Lower lobe of right lung (tissue), 2 donors: ENCODE data around the gene CRACR2A. TPM values are rescaled to one million over a fixed set of nuclear protein-coding genes. Genes with fewer than 3 reads are reported as not detected.

Source experiments
- ATAC-seq, 2 donors: fragments of 200-7000 bp; cut with Tn5 transposase; one replicate each; pipeline ENCODE4 v1.9.1; 2020 to 2022; ENCODE audit warnings: mild to moderate bottlenecking in 2 of 2, moderate library complexity in 2 of 2
- DNase-seq: peaks from one replicate; pipeline ENCODE4 v3.0.0-alpha.2; 2020
- H3K27ac ChIP-seq: fragments of 200-600 bp; one replicate; pipeline ENCODE4 v1.8.0; 2022
- H3K27me3 ChIP-seq: fragments of 200-600 bp; one replicate; pipeline ENCODE4 v1.8.0; 2022; ENCODE audit warnings: low read depth
- H3K36me3 ChIP-seq: fragments of 200-600 bp; one replicate; pipeline ENCODE4 v1.8.0; 2022; ENCODE audit warnings: mild to moderate bottlenecking
- H3K4me1 ChIP-seq: fragments of 200-600 bp; one replicate; pipeline ENCODE4 v1.8.0; 2022
- H3K4me3 ChIP-seq: fragments of 200-600 bp; one replicate; pipeline ENCODE4 v1.8.0; 2022; ENCODE audit warnings: mild to moderate bottlenecking
- H3K9me3 ChIP-seq: fragments of 200-600 bp; one replicate; pipeline ENCODE4 v1.8.0; 2022
- intact Hi-C: fragments of 100-400 bp; cut with DNase I; formaldehyde crosslinking; loops from one replicate; pipeline ENCODE4 v1.11.0; 2022
- total RNA-seq: library from RNA; stranded (reverse); fragmentation: NEBNext Ultra II Directional; extraction: Animal tissue kit (Norgen Biotek cat#: 25700); gene quantifications from one replicate; pipeline ENCODE4 v1.2.1, GENCODE V29; 2021
- TF ChIP-seq, protein P1 (sequence below): fragments of 200-600 bp; IDR thresholded peaks from one replicate; pipeline ENCODE4 v1.8.0; 2022; ENCODE audit warnings: antibody characterized with exemption, mild to moderate bottlenecking
- donor health status: DM: no; HTN: yes; CAD: no; lungs with severe emphysema.

Gene CRACR2A
- total RNA-seq, 1 donor from 2014 or later, result 7.9 TPM

DNA sequence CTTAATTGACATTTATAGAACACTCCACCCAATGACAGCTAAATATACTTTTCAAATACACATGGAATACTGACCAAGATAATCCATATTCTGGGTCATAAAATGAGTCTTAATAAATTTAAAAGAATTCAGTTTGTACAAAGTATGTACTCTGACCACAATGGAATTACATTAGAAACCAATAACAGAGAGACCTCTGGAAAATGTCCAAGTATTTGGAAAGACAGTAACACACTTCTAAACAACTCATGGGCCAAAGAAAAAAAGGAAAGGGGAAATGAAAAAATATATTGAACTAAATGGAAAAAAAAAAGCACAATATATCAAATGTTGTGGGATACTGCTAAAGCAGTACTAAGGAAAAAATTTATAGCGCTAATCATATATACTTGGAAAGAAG lies 52.0 kb downstream of the CRACR2A start:
- intact Hi-C loops, result no loop called here
- no peaks in the 10 kb centered on the region for H3K27me3 ChIP-seq
- no peak overlapping the region for H3K27ac ChIP-seq
- TF ChIP-seq, protein P1, sequence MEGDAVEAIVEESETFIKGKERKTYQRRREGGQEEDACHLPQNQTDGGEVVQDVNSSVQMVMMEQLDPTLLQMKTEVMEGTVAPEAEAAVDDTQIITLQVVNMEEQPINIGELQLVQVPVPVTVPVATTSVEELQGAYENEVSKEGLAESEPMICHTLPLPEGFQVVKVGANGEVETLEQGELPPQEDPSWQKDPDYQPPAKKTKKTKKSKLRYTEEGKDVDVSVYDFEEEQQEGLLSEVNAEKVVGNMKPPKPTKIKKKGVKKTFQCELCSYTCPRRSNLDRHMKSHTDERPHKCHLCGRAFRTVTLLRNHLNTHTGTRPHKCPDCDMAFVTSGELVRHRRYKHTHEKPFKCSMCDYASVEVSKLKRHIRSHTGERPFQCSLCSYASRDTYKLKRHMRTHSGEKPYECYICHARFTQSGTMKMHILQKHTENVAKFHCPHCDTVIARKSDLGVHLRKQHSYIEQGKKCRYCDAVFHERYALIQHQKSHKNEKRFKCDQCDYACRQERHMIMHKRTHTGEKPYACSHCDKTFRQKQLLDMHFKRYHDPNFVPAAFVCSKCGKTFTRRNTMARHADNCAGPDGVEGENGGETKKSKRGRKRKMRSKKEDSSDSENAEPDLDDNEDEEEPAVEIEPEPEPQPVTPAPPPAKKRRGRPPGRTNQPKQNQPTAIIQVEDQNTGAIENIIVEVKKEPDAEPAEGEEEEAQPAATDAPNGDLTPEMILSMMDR, result no peak
- no peak for DNase-seq
- H3K9me3 ChIP-seq, result no peaks in the 10 kb centered on the region
- peaks cover 7% of the 10 kb centered on the region for H3K36me3 ChIP-seq
- H3K4me3 ChIP-seq, result no peak overlapping the region
- no peaks in the 10 kb centered on the region for H3K4me1 ChIP-seq
- no peak for ATAC-seq

DNA sequence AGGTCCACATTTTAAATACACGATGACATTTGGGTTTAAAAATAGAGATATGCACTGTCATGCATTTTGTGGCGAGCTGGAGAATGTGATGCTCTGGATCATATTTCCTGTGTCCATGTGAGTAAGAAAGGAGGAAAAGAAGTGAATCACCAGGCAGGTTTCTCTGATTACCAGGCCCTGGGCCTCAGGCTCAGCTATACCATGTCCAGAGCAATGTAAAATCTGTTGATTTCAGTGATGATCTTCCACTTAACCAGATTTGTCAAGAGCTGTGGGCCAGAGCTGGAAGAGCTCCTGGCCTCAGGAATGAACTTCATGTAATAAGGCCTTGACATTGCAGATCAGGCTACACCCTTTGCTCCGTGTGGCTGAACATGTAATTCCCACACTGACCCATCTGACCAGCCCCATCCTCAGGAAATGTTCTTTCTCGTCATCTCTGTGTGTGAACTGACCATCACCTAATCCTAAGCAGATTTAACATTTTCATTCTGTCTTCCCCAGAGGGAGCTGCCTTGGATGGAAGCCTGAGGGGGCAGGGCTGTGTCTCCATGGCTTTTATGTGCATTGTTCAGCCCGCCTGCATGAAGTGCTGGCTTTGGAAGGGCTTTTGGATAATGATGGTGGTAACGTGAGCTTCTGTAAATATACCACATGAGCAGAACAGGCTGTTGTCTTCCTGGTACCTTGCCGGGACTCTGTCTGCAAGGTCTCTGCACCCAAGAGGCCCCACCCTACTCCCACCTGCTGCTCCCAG lies 54.5 kb downstream of the CRACR2A start:
- Histone ChIP-seq H3K27me3 (no peaks in the 10 kb centered on the region), H3K27ac (no peak overlapping the region), H3K4me3 (no peak overlapping the region), H3K4me1 (no peaks in the 10 kb centered on the region), H3K36me3 (peaks cover 7% of the 10 kb centered on the region), H3K9me3 (no peaks in the 10 kb centered on the region)
- ATAC-seq (no peak), DNase-seq (no peak)
- TF ChIP-seq, protein P1, result no peak
- intact Hi-C loops, result no loop called here

DNA sequence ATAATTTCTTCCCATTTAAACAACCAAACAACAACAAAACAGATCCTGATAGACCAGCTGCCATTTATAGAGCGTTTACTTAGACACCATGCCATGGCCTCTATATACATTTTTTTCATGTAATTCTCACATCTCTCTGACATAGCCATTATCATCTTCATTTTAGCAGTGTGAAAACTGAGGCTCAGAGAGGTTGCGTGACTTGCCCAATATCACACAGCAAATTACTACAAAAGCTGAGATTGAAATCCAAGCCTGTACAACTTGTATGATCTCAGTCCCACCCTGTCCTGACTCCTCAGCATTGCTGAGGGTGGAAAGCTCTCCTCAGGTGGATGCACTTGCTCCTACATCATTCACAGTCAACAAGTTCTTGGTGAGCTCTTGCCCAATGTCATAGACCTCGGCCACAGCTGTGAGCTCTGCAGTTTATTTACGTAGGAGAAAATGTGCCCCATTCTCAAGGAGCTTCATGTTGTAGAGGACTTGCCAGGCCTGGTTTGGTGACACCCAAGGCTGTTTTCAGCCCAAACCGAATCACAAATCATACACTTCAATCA lies 55.5 kb downstream of the CRACR2A start:
- ATAC-seq (no peak), DNase-seq (no peak)
- Histone ChIP-seq H3K27ac (no peak overlapping the region), H3K9me3 (no peaks in the 10 kb centered on the region), H3K36me3 (peaks cover 7% of the 10 kb centered on the region), H3K4me1 (no peaks in the 10 kb centered on the region), H3K4me3 (no peak overlapping the region), H3K27me3 (no peaks in the 10 kb centered on the region)
- intact Hi-C loops, result no loop called here
- TF ChIP-seq, protein P1, result no peak

DNA sequence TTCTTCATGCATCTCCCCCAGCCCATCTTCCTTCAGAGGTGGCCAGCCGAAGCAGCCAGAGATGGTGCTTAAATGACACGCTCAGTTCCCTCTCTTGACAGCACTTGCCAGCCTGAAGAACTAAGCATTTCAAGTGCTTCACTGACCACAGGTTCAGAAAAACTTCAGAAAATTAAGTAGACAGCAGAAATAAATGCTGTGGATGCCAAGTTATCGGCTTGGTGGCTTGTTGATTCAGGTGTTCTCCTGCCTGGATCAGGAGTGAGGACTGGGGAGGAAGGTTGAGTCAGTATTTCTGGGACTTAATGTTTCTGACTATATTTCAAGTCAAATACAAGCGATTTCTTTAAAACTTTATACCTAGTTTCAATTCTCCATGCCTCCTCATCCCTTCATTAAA lies 58.2 kb downstream of the CRACR2A start:
- no peak for DNase-seq
- ATAC-seq, result no peak
- peaks cover 7% of the 10 kb centered on the region for H3K36me3 ChIP-seq
- no peak overlapping the region for H3K4me3 ChIP-seq
- intact Hi-C loops, result no loop called here
- TF ChIP-seq, protein P1, result no peak
- no peaks in the 10 kb centered on the region for H3K4me1 ChIP-seq
- no peaks in the 10 kb centered on the region for H3K9me3 ChIP-seq
- no peak overlapping the region for H3K27ac ChIP-seq
- no peaks in the 10 kb centered on the region for H3K27me3 ChIP-seq

DNA sequence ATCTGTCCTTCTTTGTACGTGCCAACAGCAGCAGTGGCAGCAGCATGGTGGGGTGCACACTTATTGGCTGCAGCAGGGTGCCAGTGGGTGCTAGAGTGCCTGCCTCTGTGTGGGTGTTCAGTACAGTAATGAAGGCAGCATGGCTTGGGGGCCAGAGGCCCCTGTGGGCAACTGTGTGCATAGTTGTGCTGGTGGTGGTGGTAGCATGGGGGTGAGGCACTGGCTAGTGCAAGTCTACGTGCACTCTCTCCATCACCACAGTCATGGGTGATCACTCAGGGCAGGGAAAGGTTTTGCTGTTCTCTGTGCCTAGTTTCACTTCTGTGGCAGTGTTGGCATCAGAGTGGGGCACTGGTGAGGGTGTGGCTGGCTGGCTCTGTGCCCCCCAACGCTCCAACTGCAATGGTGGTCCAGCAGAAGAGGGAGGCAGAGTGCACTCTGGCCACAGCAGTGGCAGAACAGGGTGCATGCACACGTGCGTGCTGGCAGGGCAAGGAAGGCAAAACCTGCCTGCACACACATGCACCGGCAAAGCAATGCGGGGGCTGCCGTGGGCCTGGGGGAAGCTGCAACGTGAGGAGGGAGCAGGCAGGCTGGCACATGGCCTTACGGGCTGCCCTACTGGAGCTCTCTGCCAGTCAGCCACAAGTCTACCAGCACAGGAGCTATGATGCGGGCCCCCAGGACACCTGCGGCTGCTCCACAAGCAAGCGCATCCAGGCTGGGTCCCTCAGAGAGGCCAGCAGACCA lies 60.1 kb downstream of the CRACR2A start:
- intact Hi-C loops, result no loop called here
- Histone ChIP-seq H3K36me3 (peaks cover 7% of the 10 kb centered on the region), H3K4me1 (no peaks in the 10 kb centered on the region), H3K9me3 (no peaks in the 10 kb centered on the region), H3K27ac (no peak overlapping the region), H3K4me3 (no peak overlapping the region), H3K27me3 (no peaks in the 10 kb centered on the region)
- DNase-seq (no peak), ATAC-seq (no peak)
- TF ChIP-seq, protein P1, result no peak
